Immature natural killer cell (primary cell): ENCODE results near the gene GTSE1. TPM values are rescaled to one million over a fixed set of nuclear protein-coding genes. Genes with fewer than 3 reads are reported as not detected.

ENCODE experiments used
- DNase-seq, 3 donors: peaks; one replicate each; pipeline ENCODE4 v3.0.0; 2022; ENCODE audit warnings: mixed read lengths in 1 of 3
- H3K27ac Mint-ChIP-seq, 6 donors: one replicate each; pipeline ENCODE4 v1.8.0; 2020; ENCODE audit warnings: mixed read lengths in 6 of 6, mild to moderate bottlenecking in 5 of 6, inconsistent platforms in 4 of 6, moderate library complexity in 3 of 6
- H3K27me3 Mint-ChIP-seq, 3 donors: one replicate each; pipeline ENCODE4 v1.8.0; 2020 to 2021; ENCODE audit warnings: low read depth in 3 of 3, mild to moderate bottlenecking in 3 of 3, mixed read lengths in 3 of 3, moderate library complexity in 3 of 3, inconsistent platforms in 1 of 3
- H3K36me3 Mint-ChIP-seq, 3 donors: one replicate each; pipeline ENCODE4 v1.8.0; 2020; ENCODE audit warnings: mixed read lengths in 3 of 3, inconsistent platforms in 2 of 3, mild to moderate bottlenecking in 2 of 3
- H3K4me1 Mint-ChIP-seq, 2 donors: one replicate each; pipeline ENCODE4 v1.8.0; 2020; ENCODE audit warnings: inconsistent platforms in 2 of 2, mild to moderate bottlenecking in 2 of 2, mixed read lengths in 2 of 2, moderate library complexity in 1 of 2
- H3K4me3 Mint-ChIP-seq, 5 donors: one replicate each; pipeline ENCODE4 v1.8.0; 2020; ENCODE audit warnings: mild to moderate bottlenecking in 5 of 5, mixed read lengths in 5 of 5, inconsistent platforms in 3 of 5, moderate library complexity in 3 of 5
- H3K9me3 Mint-ChIP-seq, 6 donors: one replicate each; pipeline ENCODE4 v1.8.0; 2020; ENCODE audit warnings: mild to moderate bottlenecking in 6 of 6, mixed read lengths in 6 of 6, inconsistent platforms in 4 of 6, moderate library complexity in 3 of 6
- polyA plus RNA-seq, 3 donors: library from polyadenylated mRNA; unstranded; fragments of 300-500 nt; fragmentation: Illumina TruSeq; gene quantifications; one replicate each; pipeline ENCODE4 v1.2.3, GENCODE V29; 2021

Gene GTSE1
- polyA plus RNA-seq, 3 donors from 2014 or later: 0.50 to 0.71 TPM; not detected in 1

DNA sequence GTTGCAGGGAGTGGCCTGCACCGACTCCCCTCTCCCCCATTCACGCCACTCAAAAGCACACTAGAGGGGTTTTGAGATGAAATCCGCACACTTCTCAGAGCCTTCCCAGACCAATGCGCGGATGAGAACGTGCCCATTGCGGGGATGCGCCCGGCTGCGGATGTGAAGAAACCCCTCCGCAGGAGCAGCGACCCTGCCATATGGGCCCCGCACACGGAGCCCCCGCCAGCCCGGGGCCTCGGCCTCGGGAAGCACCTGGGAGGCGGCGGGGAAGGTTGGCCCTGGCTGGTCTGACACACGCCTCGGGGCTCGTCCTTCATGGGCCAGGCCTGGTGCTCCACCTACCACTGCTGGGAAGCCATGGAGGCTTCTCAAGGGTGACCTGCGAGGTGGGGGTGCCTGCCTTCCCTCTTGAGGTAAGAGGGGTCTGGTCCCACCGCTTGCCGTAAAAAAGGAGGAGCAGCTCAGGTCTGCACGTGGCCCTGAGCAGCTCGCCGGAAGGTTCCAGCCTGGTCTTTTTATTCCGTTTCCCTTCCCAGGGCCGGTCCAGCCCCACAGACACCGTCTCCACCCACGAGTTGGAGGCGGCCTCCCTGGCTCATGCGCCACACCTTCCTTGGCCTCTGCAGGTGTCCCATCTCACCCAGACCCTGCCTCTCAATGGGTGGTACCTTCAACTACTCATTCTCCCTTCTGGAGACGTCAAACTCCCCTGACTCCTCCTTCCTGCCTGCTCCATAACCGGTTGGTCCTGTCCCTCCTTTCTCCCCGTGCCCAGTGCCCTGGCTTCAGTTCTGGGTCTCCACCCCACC, 78.2 kb downstream of the GTSE1 start:
- Mint-ChIP-seq H3K4me1 (peaks cover 64 to 77% of the 10 kb centered on the region in 2 donors), H3K27ac (peak overlapping the region; percentile 75 to 94 (median 92)), H3K36me3 (peaks cover 3 to 11% (median 5%) of the 10 kb centered on the region in 3 donors), H3K9me3 (peaks cover 0 to 15% (median 13%) of the 10 kb centered on the region in 6 donors), H3K27me3 (peaks cover 7 to 21% (median 15%) of the 10 kb centered on the region in 3 donors), H3K4me3 (peak overlapping the region; percentile 75 to 91 (median 82))
- DNase-seq: no peak

DNA sequence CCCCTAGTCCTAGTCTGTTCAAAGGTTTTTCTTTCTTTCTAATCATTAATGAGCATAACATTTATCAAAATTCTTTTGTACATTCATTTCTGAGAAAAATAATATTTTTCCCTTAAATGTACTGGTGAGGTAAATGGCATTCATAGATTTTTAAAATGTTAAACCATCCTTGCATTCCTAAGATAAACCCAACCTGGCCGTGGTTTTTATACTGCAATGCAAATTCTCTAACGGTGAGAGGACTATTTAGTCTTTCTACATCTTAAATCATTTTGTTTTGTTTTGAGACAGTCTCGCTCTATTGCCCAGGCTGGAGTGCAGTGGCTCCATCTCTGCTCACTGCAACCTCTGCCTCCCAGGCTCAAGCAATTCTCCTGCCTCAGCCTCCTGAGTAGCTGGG, 79.4 kb downstream of the GTSE1 start:
- Mint-ChIP-seq H3K27me3 (peaks cover 7 to 17% (median 15%) of the 10 kb centered on the region in 3 donors), H3K4me1 (peaks cover 52 to 69% of the 10 kb centered on the region in 2 donors), H3K27ac (peak overlapping the region in 3 of 6 donors; percentile 61 to 75 (median 66)), H3K36me3 (peaks cover 5 to 17% (median 7%) of the 10 kb centered on the region in 3 donors), H3K9me3 (peaks cover 0 to 15% (median 13%) of the 10 kb centered on the region in 6 donors), H3K4me3 (peak overlapping the region in 2 of 5 donors; percentile 35 to 51)
- no peak for DNase-seq

DNA sequence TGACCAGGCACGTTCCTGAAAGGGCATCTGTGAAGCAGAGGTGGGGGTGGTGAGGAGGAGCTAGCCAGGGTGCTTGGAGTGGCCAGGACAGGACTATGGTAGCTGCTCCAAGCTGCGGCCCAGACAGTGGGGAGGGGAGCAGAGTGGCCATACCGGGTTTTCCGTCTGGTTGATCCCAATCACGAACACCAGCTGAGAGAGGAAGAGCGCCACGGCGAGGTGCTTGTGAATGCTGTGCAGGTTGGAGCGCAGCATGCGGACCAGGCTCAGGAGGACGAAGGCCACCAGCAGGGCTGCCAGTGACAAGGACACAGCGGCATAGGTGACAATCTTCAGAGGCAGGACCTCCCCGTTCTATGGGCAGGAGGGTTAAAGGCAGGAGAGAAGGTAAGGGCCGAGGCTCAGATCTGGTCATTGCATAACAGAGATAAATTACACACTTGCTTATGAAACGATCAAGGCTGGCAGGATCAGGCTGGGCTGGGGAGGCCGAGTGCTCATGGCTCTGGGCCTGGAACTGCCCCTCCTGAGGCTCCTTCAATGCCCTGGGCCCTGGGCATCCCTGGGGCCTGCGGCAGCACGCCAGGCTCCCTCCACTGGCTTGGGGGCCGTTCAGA, 80.3 kb downstream of the GTSE1 start:
- peaks cover 0 to 15% (median 13%) of the 10 kb centered on the region in 6 donors for H3K9me3 Mint-ChIP-seq

DNA sequence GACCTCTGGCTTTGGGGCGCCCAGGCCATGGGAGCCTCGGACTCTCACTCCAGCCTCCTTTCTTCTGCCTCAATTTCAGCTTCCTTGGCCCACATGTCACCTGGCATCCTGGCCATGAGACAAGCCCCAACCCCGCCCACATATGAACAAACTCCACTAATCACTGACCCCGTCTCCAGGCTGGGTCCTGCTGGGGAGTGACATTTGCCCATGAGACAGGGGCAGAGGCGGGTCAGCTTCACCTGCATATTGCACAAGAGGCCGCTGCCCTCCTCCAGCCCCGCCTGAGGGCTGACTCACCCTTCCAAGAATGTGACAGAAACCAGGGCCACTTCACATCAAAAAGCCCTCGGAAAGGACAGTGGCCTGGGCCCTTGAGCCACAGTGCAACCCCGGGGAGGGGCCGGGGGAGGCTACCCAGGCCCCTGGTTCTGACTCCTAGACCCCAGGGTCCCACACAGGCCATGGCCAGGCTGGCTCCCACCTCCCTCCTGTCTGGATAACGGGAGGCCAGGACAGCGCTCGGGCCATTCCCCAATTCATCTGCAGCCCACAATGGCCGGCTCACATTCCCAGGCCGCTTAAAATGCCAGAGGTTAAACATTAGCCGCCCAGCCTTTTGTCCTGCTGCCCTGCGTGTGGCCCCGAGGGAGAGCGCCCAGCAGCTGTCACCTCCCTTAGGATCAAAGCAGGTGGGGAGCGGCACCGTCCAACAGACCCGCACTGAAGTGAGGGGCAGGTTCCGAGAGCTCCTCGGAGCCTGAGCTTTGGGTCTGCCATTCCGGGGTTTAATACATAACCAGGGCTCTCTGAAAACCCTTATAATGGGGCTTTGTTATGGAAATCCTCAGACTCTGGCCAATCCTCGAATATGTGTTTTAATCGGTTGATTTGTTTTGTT, 81.1 kb downstream of the GTSE1 start:
- Mint-ChIP-seq H3K27me3 (peaks cover 7 to 17% (median 15%) of the 10 kb centered on the region in 3 donors), H3K36me3 (peaks cover 5 to 22% (median 7%) of the 10 kb centered on the region in 3 donors), H3K27ac (no peak overlapping the region), H3K4me1 (peaks cover 35 to 52% of the 10 kb centered on the region in 2 donors), H3K9me3 (peaks cover 0 to 15% (median 13%) of the 10 kb centered on the region in 6 donors), H3K4me3 (peak overlapping the region in 1 of 5 donors; percentile 33)
- no peak for DNase-seq

More for the DNA sequence above, 80.3 kb downstream of the GTSE1 start:
- peaks cover 5 to 19% (median 7%) of the 10 kb centered on the region in 3 donors for H3K36me3 Mint-ChIP-seq
- peaks cover 43 to 60% of the 10 kb centered on the region in 2 donors for H3K4me1 Mint-ChIP-seq
- DNase-seq: no peak
- no peak overlapping the region for H3K4me3 Mint-ChIP-seq
- H3K27ac Mint-ChIP-seq: peak overlapping the region in 1 of 6 donors; percentile 62
- H3K27me3 Mint-ChIP-seq: peaks cover 7 to 17% (median 15%) of the 10 kb centered on the region in 3 donors

DNA sequence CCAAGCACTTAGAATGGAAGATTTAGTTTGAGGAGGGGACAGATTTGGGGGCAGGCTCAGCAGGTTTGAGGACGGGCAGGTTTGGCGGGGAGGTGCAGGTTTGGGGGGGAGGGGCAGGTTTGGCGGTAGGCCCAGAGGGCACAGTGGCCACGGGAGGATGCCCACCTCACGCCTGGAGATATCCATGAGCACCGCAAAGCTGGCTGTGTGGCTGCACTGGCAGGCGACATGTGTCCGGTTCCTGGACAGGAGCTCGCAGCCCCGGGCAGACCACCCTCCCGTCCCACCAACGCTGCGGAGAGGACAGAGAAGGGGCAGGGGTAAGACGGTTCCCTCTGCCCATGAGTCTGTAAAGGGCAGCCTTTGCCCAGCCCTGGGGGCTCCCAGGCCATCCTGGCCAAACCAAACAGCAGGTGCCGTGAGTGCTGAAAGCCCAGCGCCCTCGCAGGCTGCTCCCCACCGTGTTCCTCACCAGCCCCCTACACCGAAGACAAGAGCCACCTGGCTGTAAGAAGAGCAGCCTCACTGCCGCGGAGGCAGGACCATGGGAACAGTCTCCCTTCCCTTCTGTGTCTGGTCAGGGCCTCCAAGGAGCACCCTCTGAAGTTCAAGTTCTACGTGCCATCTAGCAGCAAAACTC, 81.9 kb downstream of the GTSE1 start:
- peaks cover 0 to 15% (median 13%) of the 10 kb centered on the region in 6 donors for H3K9me3 Mint-ChIP-seq
- H3K4me1 Mint-ChIP-seq: peaks cover 31 to 46% of the 10 kb centered on the region in 2 donors
- H3K36me3 Mint-ChIP-seq: peaks cover 5 to 25% (median 7%) of the 10 kb centered on the region in 3 donors
- no peak for DNase-seq
- H3K27ac Mint-ChIP-seq: no peak overlapping the region
- peaks cover 7 to 17% (median 15%) of the 10 kb centered on the region in 3 donors for H3K27me3 Mint-ChIP-seq
- H3K4me3 Mint-ChIP-seq: peak overlapping the region in 2 of 5 donors; percentile 39 to 48

DNA sequence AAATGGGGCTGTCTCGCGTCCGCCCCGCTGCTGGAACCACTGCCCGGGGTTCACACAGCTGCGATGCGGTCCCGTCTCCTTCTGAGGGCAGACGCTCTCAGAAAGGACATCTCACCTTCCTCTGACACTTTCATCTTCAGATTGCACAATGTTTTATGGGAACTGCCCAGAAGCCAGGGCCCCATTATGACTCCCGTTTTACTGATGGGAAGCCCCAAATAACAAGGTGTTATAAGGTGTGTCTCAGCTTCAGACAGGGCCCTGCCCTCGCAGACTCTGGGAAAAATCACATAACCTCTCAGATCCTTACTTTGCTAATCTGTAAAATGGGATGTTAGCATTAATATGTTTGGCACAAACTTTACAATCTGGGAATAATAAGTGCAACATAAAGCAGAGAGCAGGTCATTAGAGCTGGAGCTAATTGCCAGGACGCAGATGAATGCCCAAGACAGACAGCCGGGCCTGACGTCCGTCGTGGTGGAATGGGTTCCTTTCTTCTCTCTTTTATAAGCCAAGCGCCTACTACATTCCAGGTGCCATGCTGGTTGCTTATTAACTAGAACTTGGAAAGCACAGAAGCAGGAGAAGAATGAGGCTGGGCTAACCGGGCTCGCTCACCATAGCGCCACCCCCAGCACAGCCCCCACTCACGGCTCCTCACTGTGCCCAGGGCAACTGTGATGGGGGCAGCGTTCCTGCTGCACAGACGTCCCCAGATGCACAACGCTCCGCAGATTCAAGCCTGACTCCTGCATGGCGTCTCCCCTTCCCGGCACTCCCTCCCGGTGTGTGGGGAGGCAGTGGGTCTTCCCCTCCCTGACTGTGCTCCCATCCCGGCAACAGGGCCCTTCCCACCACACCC, 82.6 kb downstream of the GTSE1 start:
- H3K36me3 Mint-ChIP-seq: peaks cover 5 to 22% (median 7%) of the 10 kb centered on the region in 3 donors
- peaks cover 23 to 38% of the 10 kb centered on the region in 2 donors for H3K4me1 Mint-ChIP-seq
- H3K27ac Mint-ChIP-seq: peak overlapping the region in 1 of 6 donors; percentile 40
- DNase-seq: no peak
- H3K27me3 Mint-ChIP-seq: peaks cover 3 to 11% (median 7%) of the 10 kb centered on the region in 3 donors
- peak overlapping the region in 2 of 5 donors; percentile 39 to 48 for H3K4me3 Mint-ChIP-seq
- peaks cover 0 to 14% (median 11%) of the 10 kb centered on the region in 6 donors for H3K9me3 Mint-ChIP-seq

DNA sequence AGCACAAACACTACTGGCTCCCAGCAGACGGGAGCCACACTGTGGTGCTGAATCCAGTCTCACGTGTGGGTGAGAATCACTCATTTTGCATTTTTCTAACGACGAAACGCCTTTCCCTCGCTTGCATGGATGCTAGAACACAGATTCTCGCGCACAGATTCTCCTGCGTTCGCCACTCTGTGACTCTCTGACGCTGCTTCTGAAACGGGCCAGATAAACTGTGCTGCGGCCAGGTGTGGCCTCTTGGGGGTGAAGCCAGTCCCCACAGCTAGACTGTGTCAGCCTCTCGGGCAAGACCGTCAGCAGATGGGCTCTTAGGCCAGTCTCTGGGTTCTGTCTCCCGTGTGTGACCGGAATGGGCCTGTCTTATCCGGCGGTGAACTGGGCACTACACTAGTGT, 83.4 kb downstream of the GTSE1 start:
- H3K4me3 Mint-ChIP-seq: no peak overlapping the region
- peak overlapping the region in 1 of 6 donors; percentile 41 for H3K27ac Mint-ChIP-seq
- peaks cover 5 to 20% (median 7%) of the 10 kb centered on the region in 3 donors for H3K36me3 Mint-ChIP-seq
- no peak for DNase-seq
- peaks cover 0 to 13% (median 10%) of the 10 kb centered on the region in 6 donors for H3K9me3 Mint-ChIP-seq
- H3K27me3 Mint-ChIP-seq: peaks cover 2 to 9% (median 6%) of the 10 kb centered on the region in 3 donors
- peaks cover 18 to 32% of the 10 kb centered on the region in 2 donors for H3K4me1 Mint-ChIP-seq

Other genes with a start within 250 kb of the GTSE1 start
- 1 to 10 TPM; 3.4 to 8.0 (median 6.1) TPM for gene PPARA, start 146.3 kb upstream of the GTSE1 start, polyA plus RNA-seq
- gene CDPF1, start 46.6 kb upstream of the GTSE1 start, polyA plus RNA-seq: 10 to 100 TPM; 23.2 to 32.8 (median 23.7) TPM
- gene PKDREJ, start 33.5 kb upstream of the GTSE1 start, polyA plus RNA-seq: under 1 TPM in 2 of 3 donors, not detected in 1; 0.20 to 0.59 TPM
- 100 to 1,000 TPM; 190 to 290 (median 205) TPM for gene TTC38, start 28.9 kb upstream of the GTSE1 start, polyA plus RNA-seq
- gene TRMU, start 38.8 kb downstream of the GTSE1 start, polyA plus RNA-seq: 10 to 100 TPM; 12.3 to 18.5 (median 16.8) TPM
- 1 to 10 TPM in 2 of 3 donors, under 1 TPM in 1; 0.24 to 1.6 (median 1.2) TPM for gene CELSR1, start 240.8 kb downstream of the GTSE1 start, polyA plus RNA-seq